DOHH2 (cell line): Measurements from ENCODE around the gene RBBP8NL.

ENCODE experiments used
- EZH2phosphoT487 ChIP-seq: fragments of 200-600 bp; sonication (generic); IDR thresholded peaks from 2 replicates; pipeline ENCODE4 v1.6.1; 2017; ENCODE audit warnings: borderline replicate concordance, mild to moderate bottlenecking, antibody characterized with exemption, low read length, moderate library complexity, mixed read lengths
- TF ChIP-seq, protein P1 (sequence below): fragments of 200-600 bp; sonication (generic); IDR thresholded peaks from one replicate; pipeline ENCODE4 v1.5.1; 2014; ENCODE audit warnings: antibody characterized with exemption, mild to moderate bottlenecking, low read depth, low read length; ENCODE audit not compliant: poor library complexity, severe bottlenecking

DNA sequence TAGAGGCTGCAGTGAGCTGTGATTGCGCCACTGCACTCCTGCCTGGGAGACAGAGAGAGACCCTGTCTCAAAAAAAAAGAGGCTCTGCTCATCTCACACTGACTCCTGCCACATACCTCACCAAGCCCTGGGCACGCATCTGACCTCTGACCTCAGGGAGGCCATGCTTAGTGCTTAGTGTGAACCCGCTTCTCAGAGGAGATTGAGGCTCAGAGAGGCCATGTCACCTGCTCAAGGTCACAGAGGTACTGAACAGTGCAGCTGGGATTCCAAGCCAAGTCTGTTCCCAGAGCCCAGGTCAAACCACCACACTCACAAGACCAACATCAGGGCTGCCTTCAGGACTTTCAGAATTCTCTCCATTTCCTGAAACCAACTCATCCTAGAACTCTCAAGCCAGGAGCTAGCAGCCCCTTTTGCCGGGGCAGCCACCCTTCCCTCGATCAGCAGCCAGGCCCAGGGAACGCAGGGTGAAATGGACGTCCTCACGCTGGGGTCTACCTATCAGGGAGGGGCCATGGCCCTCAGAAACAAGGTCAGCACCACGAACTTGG lies 23.1 kb downstream of the RBBP8NL start:
- TF ChIP-seq, protein P1, sequence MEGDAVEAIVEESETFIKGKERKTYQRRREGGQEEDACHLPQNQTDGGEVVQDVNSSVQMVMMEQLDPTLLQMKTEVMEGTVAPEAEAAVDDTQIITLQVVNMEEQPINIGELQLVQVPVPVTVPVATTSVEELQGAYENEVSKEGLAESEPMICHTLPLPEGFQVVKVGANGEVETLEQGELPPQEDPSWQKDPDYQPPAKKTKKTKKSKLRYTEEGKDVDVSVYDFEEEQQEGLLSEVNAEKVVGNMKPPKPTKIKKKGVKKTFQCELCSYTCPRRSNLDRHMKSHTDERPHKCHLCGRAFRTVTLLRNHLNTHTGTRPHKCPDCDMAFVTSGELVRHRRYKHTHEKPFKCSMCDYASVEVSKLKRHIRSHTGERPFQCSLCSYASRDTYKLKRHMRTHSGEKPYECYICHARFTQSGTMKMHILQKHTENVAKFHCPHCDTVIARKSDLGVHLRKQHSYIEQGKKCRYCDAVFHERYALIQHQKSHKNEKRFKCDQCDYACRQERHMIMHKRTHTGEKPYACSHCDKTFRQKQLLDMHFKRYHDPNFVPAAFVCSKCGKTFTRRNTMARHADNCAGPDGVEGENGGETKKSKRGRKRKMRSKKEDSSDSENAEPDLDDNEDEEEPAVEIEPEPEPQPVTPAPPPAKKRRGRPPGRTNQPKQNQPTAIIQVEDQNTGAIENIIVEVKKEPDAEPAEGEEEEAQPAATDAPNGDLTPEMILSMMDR, result no peak
- TF ChIP-seq EZH2phosphoT487, result no peak
